ENCODE results near the gene CCDC92.

The CCDC92 gene

DNA sequence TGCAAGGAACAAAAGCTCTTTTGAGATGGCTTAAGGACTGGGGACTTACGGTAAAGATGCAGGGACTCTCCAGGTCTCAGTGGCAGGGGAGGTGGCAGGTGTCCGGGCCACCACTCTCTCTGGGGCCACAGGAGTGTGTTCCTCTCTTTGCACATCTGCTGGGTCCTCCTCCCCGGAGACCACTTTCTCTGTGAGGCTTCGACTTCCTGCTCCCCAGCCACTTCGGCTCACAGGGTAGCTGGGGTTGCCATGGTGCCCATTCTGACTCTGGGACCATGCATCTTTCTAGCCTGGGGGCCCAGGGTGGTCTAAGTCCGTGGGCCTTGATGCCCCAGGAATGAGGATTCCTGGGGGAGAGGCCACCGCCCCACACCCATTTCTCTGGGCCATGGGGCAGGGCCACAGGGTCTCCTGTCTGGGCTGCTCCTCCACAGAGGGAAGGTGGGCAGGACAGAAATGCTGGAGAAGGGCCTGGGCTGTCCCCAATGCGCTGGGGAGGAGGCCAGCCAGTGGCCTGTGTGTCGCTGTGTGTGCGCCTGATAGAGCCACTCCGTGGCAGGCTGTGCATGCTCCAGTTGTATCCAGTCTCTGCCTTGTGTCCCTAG, 38.5 kb downstream of the CCDC92 start:
- Mint-ChIP-seq H3K4me3 (no peak overlapping the region), H3K9me3 (no peaks in the 10 kb centered on the region), H3K4me1 (ENCODE audit: low read depth) (peaks cover 43% of the 10 kb centered on the region), H3K27me3 (peaks cover 2% of the 10 kb centered on the region), H3K36me3 (ENCODE audit: low read depth) (peaks cover 5% of the 10 kb centered on the region), H3K27ac (no peak overlapping the region)
- no peak for DNase-seq

DNA sequence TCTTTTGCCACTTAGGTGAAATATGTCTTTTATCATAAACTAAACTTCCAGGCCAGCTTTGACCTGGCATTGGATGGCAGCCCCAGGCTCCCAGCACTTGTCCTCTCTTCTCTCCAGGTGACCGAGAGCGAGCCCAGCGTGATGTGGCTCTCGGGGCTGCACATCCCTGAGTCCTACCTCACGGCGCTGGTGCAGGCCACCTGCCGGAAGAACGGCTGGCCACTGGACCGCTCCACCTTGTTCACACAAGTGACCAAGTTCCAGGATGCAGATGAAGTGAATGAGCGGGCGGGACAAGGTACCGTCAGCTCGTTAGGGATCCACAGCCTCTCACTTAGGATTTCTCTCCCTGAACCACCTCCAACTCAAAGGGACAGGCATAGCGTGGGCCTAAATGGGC, 39.4 kb downstream of the CCDC92 start:
- H3K36me3 Mint-ChIP-seq (ENCODE audit: low read depth): peaks cover 5% of the 10 kb centered on the region
- no peak overlapping the region for H3K27ac Mint-ChIP-seq
- no peak overlapping the region for H3K4me3 Mint-ChIP-seq
- peaks cover 2% of the 10 kb centered on the region for H3K27me3 Mint-ChIP-seq
- no peak for DNase-seq
- no peaks in the 10 kb centered on the region for H3K9me3 Mint-ChIP-seq
- H3K4me1 Mint-ChIP-seq (ENCODE audit: low read depth): peaks cover 34% of the 10 kb centered on the region

DNA sequence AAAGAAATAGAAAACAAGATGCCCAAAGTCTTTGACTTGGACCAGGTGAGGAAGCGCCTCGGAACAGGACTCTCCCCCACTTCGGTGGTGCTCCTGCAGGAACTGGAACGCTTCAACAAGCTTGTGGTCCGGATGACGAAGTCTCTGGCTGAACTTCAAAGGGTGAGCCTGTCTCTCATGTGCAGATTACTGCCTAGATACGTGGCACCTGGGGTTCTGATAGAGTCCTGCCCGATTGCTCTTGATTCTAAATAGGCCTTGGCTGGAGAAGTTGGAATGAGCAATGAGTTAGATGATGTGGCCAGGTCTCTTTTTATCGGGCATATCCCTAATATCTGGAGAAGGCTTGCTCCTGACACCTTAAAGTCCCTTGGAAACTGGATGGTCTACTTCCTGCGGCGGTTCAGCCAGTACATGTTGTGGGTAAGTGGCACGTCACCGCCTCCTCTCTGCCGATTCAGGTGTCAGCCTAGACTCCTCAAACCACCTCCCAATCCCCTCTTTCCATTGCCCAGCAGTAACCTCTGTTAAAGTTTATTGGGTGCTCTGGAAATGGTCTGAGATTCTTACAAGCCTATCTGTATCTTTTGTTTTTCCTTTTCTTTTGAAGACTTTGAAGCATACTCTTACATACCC, 40.8 kb downstream of the CCDC92 start:
- DNase-seq: no peak
- Mint-ChIP-seq H3K27ac (no peak overlapping the region), H3K4me1 (ENCODE audit: low read depth) (peaks cover 24% of the 10 kb centered on the region), H3K9me3 (no peaks in the 10 kb centered on the region), H3K36me3 (ENCODE audit: low read depth) (peaks cover 5% of the 10 kb centered on the region), H3K27me3 (peaks cover 2% of the 10 kb centered on the region), H3K4me3 (peak overlapping the region; percentile 11)

DNA sequence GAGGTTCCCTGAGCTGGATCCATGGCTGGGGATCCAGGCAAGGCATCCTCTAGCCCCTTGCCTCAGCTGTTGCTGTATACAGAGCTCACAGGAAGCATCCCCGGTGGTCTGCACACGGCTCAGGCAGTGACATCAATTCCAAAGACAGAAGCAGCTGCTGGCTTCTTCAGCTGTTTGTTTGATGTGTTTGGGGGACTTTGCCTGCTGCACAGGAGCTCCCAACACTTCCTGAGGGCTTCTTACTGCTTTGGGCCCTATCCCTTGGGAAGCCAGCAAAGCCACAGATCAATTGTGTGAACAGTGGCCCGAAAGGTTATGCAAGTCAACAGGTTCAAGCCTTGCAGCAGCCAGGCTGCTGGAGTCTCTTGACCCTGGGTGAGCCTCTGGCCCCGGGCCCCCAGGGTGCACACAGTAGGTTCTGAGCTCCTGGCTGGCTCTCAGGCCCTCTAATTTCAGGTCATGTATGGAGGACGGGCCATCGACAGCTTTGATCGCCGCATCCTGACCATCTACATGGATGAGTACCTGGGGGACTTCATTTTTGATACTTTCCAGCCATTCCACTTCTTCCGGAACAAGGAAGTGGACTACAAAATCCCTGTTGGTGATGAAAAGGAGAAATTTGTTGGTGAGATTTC, 42.6 kb downstream of the CCDC92 start:
- Mint-ChIP-seq H3K36me3 (ENCODE audit: low read depth) (no peaks in the 10 kb centered on the region), H3K27ac (no peak overlapping the region), H3K4me1 (ENCODE audit: low read depth) (peaks cover 21% of the 10 kb centered on the region), H3K9me3 (no peaks in the 10 kb centered on the region), H3K4me3 (no peak overlapping the region), H3K27me3 (peaks cover 2% of the 10 kb centered on the region)
- no peak for DNase-seq

DNA sequence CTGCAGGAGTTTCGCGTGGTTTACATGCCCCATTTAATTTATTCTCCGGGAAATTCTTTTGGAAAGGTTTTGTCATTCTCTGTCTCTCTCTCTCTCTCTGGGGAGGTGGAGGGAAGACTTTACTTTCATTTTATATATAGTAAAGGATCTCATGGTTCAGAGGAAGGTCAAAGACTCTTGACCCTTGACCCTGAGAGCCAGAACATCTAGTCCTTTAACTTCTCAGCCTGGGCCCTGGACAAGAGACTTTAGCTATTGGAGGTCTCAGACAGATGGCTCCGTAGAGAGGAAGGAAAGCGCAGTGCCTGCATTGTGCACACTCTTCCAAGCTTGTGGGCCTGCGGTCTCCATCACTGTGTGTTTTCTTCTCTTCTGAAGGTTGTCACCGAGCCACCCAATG, 43.7 kb downstream of the CCDC92 start:
- Mint-ChIP-seq H3K4me3 (no peak overlapping the region), H3K27ac (no peak overlapping the region), H3K4me1 (ENCODE audit: low read depth) (peaks cover 21% of the 10 kb centered on the region), H3K36me3 (ENCODE audit: low read depth) (no peaks in the 10 kb centered on the region), H3K9me3 (no peaks in the 10 kb centered on the region), H3K27me3 (peaks cover 2% of the 10 kb centered on the region)
- no peak for DNase-seq

DNA sequence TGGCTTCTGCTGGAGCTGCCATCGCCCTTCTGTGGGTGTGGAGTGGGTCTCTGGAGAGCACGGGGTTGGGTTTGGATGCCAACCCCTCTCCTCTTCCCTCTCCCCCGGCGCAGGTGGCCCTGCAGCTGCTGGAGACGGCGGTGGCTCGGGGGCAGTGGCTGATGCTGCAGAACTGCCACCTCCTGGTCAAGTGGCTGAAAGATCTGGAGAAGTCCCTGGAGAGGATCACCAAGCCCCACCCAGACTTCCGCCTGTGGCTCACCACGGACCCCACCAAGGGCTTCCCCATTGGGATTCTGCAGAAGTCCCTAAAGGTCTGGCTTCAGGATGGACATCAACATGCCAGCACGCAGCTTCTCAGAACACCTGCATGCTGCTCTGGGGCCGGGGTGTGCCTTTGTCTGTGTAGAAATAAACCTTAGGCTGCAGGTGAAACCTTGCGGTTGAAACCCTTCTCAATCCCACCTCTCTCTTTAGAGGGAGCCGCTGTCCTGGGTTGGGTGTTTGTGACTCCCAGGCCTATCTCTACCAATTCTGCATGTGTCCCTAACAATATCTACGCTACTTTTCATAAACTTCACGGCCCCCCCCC, 44.3 kb downstream of the CCDC92 start:
- H3K36me3 Mint-ChIP-seq (ENCODE audit: low read depth): no peaks in the 10 kb centered on the region

DNA sequence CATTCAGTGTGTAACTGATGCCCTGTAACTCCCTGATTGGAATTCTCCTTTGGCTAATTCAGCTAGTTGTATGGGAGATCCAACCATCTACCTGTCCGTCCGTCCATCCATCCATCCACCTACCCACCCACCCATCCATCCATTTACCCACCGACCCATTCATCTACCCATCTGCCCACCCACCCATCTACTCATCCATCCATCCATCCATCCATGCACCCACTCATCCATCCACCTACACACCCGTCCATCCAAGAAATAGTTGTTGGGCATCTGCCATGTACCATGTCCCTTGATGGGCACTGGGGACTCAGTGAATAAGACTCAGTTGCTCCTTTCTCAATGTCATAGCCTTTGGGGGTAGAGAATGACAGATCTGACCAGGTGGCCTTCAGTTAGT, 48.1 kb downstream of the CCDC92 start:
- Mint-ChIP-seq H3K4me1 (ENCODE audit: low read depth) (peaks cover 6% of the 10 kb centered on the region), H3K4me3 (no peak overlapping the region), H3K9me3 (no peaks in the 10 kb centered on the region), H3K27me3 (peaks cover 2% of the 10 kb centered on the region), H3K27ac (no peak overlapping the region), H3K36me3 (ENCODE audit: low read depth) (no peaks in the 10 kb centered on the region)
- no peak for DNase-seq

More for the DNA sequence above, 44.3 kb downstream of the CCDC92 start:
- Mint-ChIP-seq H3K4me3 (no peak overlapping the region), H3K27me3 (peaks cover 2% of the 10 kb centered on the region), H3K4me1 (ENCODE audit: low read depth) (peaks cover 18% of the 10 kb centered on the region), H3K9me3 (no peaks in the 10 kb centered on the region), H3K27ac (no peak overlapping the region)
- no peak for DNase-seq

DNA sequence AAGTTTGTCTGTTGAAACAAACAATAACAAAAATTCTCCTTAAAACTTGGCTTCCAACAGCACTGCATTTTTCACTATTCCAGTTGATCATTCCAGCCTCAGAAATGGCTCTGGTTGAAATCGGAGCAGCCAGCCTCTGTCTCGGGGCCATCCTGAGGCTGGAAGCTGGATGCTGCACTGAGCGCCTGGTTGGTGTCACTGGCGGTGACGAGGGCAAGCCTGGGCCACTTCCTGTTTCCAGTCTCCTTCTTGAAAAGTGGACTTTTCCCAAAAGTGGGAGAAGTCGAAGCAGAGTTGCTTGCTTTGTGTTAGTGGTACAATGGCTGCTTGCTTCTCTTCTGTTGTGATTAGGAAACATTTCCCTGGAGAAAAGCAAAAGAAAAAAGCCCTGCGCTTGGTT, 48.7 kb downstream of the CCDC92 start:
- no peak for DNase-seq
- no peak overlapping the region for H3K4me3 Mint-ChIP-seq
- no peaks in the 10 kb centered on the region for H3K36me3 Mint-ChIP-seq (ENCODE audit: low read depth)
- no peaks in the 10 kb centered on the region for H3K9me3 Mint-ChIP-seq
- peaks cover 6% of the 10 kb centered on the region for H3K27me3 Mint-ChIP-seq
- no peak overlapping the region for H3K27ac Mint-ChIP-seq
- H3K4me1 Mint-ChIP-seq (ENCODE audit: low read depth): peaks cover 6% of the 10 kb centered on the region

DNA sequence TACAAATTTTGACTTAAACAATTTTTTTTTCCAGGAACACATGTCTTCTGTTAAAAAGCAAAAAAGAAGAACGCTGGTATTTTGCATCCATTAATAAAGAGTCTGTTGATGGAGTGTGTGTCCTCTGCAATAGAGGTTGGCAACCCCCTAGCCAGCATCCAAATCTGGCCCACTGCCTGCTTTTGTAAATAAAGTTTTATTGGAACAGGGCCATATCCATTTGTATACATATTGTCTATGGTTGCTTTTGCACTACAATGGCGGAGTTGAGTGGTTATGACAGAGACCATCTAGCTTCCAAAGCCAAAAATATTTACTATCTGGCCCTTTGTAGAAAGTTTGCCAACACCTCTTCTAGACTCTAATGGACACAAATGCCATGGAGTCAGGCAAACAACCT, 49.6 kb downstream of the CCDC92 start:
- DNase-seq: no peak
- Mint-ChIP-seq H3K4me1 (ENCODE audit: low read depth) (peaks cover 6% of the 10 kb centered on the region), H3K27ac (no peak overlapping the region), H3K36me3 (ENCODE audit: low read depth) (no peaks in the 10 kb centered on the region), H3K27me3 (peaks cover 6% of the 10 kb centered on the region), H3K4me3 (no peak overlapping the region), H3K9me3 (no peaks in the 10 kb centered on the region)

DNA sequence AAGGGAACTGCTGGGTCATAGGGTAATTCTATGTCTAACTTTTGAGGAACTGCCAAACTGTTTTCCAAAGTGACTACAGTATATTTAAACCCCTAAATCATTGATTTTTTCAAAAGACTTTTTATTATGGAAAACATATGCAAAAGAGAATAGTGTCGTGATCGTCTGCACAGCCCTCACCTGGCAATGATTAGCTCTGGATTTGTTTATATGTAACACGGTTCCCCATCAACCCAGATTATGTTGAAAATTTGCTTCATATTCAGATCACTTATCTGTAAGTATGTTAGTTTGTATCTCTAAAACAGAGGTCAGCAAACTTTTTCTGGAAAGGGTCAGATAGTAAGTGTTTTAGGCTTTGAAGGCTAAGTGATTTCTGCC, 52.7 kb downstream of the CCDC92 start:
- H3K27ac Mint-ChIP-seq: no peak overlapping the region
- peaks cover 19% of the 10 kb centered on the region for H3K4me1 Mint-ChIP-seq (ENCODE audit: low read depth)
- no peak for DNase-seq
- H3K4me3 Mint-ChIP-seq: no peak overlapping the region
- H3K27me3 Mint-ChIP-seq: peaks cover 6% of the 10 kb centered on the region
- no peaks in the 10 kb centered on the region for H3K9me3 Mint-ChIP-seq
- H3K36me3 Mint-ChIP-seq (ENCODE audit: low read depth): no peaks in the 10 kb centered on the region

DNA sequence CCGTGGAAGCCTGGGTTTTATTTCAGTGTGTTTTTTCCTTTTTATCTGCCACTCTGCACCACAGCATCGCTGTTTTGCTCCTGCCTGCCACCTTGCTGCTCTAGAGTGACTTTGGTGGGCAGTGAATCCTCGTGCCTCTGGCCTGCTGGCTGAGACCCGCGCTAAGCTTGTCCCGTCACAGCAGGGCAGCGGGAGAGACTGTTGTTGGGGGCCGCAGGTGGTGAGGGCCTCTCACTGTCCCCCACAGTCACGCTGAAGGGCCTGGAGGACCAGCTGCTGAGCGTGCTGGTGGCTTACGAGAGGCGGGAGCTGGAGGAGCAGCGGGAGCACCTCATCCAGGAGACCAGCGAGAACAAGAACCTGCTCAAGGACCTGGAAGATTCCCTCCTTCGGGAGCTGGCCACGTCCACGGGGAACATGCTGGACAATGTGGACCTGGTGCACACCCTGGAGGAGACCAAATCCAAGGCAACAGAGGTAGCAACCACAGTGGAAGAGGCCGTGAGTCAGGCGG, 55.2 kb downstream of the CCDC92 start:
- Mint-ChIP-seq H3K36me3 (ENCODE audit: low read depth) (no peaks in the 10 kb centered on the region), H3K4me1 (ENCODE audit: low read depth) (peaks cover 22% of the 10 kb centered on the region), H3K4me3 (no peak overlapping the region), H3K27me3 (peaks cover 6% of the 10 kb centered on the region), H3K27ac (peak overlapping the region; percentile 63), H3K9me3 (no peaks in the 10 kb centered on the region)
- DNase-seq: no peak

DNA sequence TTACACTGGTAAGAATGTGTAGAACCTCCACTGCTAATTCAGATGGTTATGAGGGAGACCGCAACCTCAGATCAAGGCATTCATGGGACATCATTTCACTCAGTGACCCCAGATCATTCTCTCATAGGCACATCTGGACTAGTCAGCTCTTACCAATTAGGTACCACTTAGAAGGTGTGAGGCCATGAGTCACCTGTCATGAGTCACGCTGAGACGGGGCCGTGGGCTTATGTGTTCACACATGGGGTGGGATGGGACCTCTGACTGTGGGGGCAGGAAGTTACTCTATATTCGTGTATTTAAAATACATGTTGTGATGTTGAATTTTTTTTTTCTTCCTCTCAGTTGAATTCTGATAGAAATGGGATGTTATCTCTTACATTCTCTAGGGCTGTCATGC, 55.9 kb downstream of the CCDC92 start:
- no peak overlapping the region for H3K4me3 Mint-ChIP-seq

DNA sequence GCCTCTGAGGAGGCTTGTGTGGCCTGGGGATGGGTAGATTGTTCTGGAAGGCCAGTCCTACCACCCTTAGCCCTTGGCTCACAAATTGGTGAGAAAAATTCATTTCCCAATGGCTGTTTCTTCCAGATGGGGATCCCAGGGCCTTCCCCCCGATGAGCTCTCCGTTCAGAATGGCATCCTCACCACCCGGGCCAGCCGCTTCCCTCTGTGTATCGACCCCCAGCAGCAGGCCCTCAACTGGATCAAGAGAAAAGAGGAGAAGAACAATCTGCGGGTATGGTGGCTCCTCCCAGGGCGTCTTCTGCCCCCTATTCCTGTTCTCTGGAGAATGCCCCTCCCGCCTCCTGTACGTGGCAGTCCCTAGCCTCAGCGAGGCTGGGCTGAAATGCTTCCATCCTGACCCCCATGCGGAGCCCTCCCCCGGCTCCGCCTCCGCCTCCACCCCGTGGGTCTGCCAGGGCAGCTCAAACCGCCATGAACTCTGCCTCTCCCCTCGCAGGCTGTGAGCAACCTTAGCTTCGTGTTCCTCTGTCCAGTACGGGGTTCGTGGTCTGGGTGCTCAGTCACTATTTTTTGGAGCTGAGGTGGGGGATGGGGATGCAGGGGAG, 57.8 kb downstream of the CCDC92 start:
- Mint-ChIP-seq H3K27ac (no peak overlapping the region), H3K27me3 (peaks cover 6% of the 10 kb centered on the region)

More for the DNA sequence above, 55.9 kb downstream of the CCDC92 start:
- Mint-ChIP-seq H3K36me3 (ENCODE audit: low read depth) (no peaks in the 10 kb centered on the region), H3K9me3 (no peaks in the 10 kb centered on the region), H3K4me1 (ENCODE audit: low read depth) (peaks cover 23% of the 10 kb centered on the region), H3K27ac (peak overlapping the region; percentile 63), H3K27me3 (peaks cover 6% of the 10 kb centered on the region)
- peak; percentile 65 for DNase-seq

DNA sequence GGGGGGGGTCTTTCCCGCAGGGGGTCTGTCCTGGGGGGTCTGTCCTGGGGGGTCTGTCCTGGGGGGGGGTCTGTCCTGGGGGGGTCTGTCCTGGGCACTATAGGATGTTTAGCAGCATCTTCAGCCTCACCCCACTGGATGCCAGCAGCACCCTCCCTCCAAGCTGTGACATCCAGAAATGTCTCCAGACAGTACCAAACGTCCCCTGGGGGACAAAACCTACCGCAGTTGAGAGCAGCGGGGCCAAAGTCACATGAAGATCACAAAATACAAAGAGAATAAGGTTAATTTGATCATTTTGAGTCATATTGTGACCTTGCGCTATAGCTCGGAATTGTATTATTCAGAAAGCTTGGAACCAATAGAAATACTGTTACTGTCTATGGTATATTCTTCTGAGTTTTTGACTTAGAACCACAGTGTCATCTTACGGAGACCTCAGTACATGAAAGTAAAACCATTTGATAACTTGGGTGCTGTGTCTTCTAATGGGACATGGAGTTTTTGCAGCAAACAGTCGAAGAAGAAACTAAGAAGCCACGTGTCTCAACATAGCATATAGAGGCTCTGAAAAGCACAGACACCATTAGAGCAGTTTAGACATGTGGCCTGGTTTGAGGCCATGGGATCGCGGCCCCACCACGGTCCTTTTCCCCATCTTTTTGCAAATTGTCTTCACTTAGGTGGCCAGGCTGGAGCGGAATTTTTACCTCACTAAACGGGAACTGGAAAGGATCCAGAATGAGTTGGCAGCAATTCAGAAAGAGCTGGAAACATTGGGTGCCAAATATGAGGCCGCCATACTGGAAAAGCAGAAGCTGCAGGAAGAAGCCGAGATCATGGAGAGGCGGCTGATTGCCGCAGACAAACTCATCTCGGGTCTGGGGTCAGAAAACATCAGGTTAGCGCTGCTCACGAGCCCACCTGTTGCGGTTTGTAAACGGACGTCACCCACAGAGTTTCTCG, 59.9 kb downstream of the CCDC92 start:
- H3K9me3 Mint-ChIP-seq: no peaks in the 10 kb centered on the region
- peak overlapping the region; percentile 65 for H3K27ac Mint-ChIP-seq
- H3K36me3 Mint-ChIP-seq (ENCODE audit: low read depth): no peaks in the 10 kb centered on the region
- H3K4me3 Mint-ChIP-seq: no peak overlapping the region
- H3K4me1 Mint-ChIP-seq (ENCODE audit: low read depth): peaks cover 22% of the 10 kb centered on the region
- no peaks in the 10 kb centered on the region for H3K27me3 Mint-ChIP-seq
- no peak for DNase-seq

More for the DNA sequence above, 57.8 kb downstream of the CCDC92 start:
- Mint-ChIP-seq H3K4me3 (no peak overlapping the region), H3K4me1 (ENCODE audit: low read depth) (peaks cover 22% of the 10 kb centered on the region), H3K36me3 (ENCODE audit: low read depth) (no peaks in the 10 kb centered on the region), H3K9me3 (no peaks in the 10 kb centered on the region)
- DNase-seq: no peak
